Measurements from ENCODE around the gene TMEM44. TPM values are rescaled to one million over a fixed set of nuclear protein-coding genes. Genes with fewer than 3 reads are reported as not detected.

Gene TMEM44
- total RNA-seq, 4 donors from 2014 or later: 7.7 to 51.2 (median 23.5) TPM

- Histone ChIP-seq H3K9me3 (no peaks in the 10 kb centered on the region), H3K4me3 (no peak overlapping the region), H3K27ac (no peak overlapping the region), H3K36me3 (peaks cover 0 to 12% (median 0%) of the 10 kb centered on the region in 3 donors), H3K4me1 (no peaks in the 10 kb centered on the region), H3K27me3 (no peaks in the 10 kb centered on the region)
- no peak for DNase-seq
- TF ChIP-seq POLR2A (IDR thresholded peaks at IDR 0.05): no peak
- TF ChIP-seq, protein P1, sequence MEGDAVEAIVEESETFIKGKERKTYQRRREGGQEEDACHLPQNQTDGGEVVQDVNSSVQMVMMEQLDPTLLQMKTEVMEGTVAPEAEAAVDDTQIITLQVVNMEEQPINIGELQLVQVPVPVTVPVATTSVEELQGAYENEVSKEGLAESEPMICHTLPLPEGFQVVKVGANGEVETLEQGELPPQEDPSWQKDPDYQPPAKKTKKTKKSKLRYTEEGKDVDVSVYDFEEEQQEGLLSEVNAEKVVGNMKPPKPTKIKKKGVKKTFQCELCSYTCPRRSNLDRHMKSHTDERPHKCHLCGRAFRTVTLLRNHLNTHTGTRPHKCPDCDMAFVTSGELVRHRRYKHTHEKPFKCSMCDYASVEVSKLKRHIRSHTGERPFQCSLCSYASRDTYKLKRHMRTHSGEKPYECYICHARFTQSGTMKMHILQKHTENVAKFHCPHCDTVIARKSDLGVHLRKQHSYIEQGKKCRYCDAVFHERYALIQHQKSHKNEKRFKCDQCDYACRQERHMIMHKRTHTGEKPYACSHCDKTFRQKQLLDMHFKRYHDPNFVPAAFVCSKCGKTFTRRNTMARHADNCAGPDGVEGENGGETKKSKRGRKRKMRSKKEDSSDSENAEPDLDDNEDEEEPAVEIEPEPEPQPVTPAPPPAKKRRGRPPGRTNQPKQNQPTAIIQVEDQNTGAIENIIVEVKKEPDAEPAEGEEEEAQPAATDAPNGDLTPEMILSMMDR (IDR thresholded peaks at IDR 0.05): no peak
Observed at GRCh38 chr3:194602669-194603171, 30.5 kb downstream of the TMEM44 start.

- H3K4me3 ChIP-seq: no peak overlapping the region
- H3K36me3 ChIP-seq: peaks cover 0 to 8% (median 0%) of the 10 kb centered on the region in 3 donors
- no peaks in the 10 kb centered on the region for H3K9me3 ChIP-seq
- H3K4me1 ChIP-seq: no peaks in the 10 kb centered on the region
- DNase-seq: no peak
- no peak overlapping the region for H3K27ac ChIP-seq
- TF ChIP-seq, protein P1 (IDR thresholded peaks at IDR 0.05): no peak
- TF ChIP-seq POLR2A (IDR thresholded peaks at IDR 0.05): no peak
- no peaks in the 10 kb centered on the region for H3K27me3 ChIP-seq
Observed at GRCh38 chr3:194598771-194599557, 34.3 kb downstream of the TMEM44 start.

GRCh38 chr3:194596906-194597305 is 36.3 kb downstream of the TMEM44 start:
- H3K27me3 ChIP-seq: no peaks in the 10 kb centered on the region
- DNase-seq: no peak
- TF ChIP-seq, protein P1 (IDR thresholded peaks at IDR 0.05): no peak
- no peak for TF ChIP-seq POLR2A (IDR thresholded peaks at IDR 0.05)
- peaks cover 0 to 6% (median 0%) of the 10 kb centered on the region in 3 donors for H3K36me3 ChIP-seq
- no peaks in the 10 kb centered on the region for H3K9me3 ChIP-seq
- no peaks in the 10 kb centered on the region for H3K4me1 ChIP-seq
- H3K4me3 ChIP-seq: no peak overlapping the region
- H3K27ac ChIP-seq: no peak overlapping the region

- Histone ChIP-seq H3K4me1 (no peaks in the 10 kb centered on the region), H3K9me3 (no peaks in the 10 kb centered on the region), H3K36me3 (no peaks in the 10 kb centered on the region), H3K27me3 (no peaks in the 10 kb centered on the region), H3K4me3 (no peak overlapping the region), H3K27ac (no peak overlapping the region)
- TF ChIP-seq, protein P1 (IDR thresholded peaks at IDR 0.05): no peak
- no peak for TF ChIP-seq POLR2A (IDR thresholded peaks at IDR 0.05)
- DNase-seq: no peak
Observed at GRCh38 chr3:194592798-194593752, 40.1 kb downstream of the TMEM44 start.

DNA sequence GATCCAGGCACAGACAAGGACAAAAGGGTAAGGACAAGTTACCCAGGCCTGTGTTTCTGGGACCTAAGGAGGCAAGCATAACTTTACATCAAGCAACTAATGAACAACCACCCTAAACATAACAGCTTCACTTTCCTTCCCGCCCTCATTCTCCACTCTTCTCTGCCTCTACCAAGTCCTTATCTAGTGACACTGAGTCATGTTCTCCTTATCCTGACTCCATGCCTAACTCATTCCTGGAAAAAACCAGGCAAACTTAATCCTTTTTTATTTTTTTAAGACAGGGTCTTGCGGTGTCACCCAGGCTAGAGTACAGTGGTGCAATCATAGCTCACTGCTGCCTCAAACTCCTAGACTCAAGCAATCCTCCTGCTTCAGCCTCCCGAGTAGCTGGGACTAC is 44.5 kb downstream of the TMEM44 start:
- Histone ChIP-seq H3K4me3 (no peak overlapping the region), H3K36me3 (no peaks in the 10 kb centered on the region), H3K27ac (no peak overlapping the region), H3K9me3 (no peaks in the 10 kb centered on the region), H3K4me1 (peaks cover 0 to 8% (median 0%) of the 10 kb centered on the region in 4 donors), H3K27me3 (no peaks in the 10 kb centered on the region)
- DNase-seq: no peak
- TF ChIP-seq POLR2A (IDR thresholded peaks at IDR 0.05): no peak
- TF ChIP-seq, protein P1 (IDR thresholded peaks at IDR 0.05): no peak
